Stimulated activated CD8-positive, alpha-beta memory T cell treated with anti-CD3 and anti-CD28 coated beads, Interleukin-15, amount 100 ng/mL, for 4 hours (primary cell): ENCODE measurements around the gene PTRHD1.
"Not testable (repeated sequence)": the region's sequence is repeated elsewhere in the genome, so short reads cannot be mapped to it uniquely, and the experiment has no call there.

Experiments used
- DNase-seq, 2 donors: peaks; one replicate each; pipeline ENCODE4 v3.0.0-alpha.2; 2020; ENCODE audit warnings: low read depth in 2 of 2

The PTRHD1 gene, protein sequence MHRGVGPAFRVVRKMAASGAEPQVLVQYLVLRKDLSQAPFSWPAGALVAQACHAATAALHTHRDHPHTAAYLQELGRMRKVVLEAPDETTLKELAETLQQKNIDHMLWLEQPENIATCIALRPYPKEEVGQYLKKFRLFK

DNA sequence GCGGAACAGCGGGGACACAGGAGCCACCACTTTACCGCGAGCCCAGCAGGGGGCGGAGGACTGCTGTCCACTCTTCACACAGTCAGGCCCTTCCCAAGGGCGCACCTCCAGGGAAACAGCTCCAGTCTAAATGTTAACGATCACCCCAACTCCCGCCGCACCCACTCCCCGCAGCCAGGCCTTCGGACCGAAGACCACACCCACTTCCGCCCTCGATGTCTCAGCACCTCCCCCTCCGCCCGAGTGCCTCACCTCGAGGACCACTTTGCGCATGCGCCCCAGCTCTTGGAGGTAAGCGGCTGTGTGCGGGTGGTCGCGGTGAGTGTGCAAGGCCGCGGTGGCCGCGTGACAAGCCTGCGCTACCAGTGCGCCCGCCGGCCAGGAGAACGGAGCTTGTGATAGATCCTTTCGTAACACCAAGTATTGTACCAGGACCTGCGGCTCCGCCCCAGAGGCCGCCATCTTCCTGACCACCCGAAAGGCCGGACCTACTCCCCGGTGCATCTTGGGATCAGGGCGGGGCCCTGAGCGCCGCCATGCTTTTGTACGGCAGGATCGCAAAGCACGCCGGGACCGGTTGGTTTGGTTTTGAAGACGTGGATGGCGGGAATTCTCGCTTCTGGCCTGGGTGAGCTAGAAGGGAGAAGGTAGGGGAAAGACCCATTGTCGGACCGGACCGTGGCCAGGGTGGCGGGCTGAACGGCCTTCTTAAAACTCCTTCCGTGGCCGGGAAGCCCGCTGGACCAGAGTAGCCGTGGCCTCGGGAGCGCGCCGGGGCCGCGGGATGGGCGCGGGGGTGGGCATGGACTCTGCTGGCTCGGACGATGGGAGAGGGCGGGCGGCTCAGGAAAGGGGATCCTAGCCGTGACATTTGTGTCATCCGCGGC lies at the start of gene PTRHD1, which contains the start of gene CENPO:
TSS of gene PTRHD1 (minus strand) at position 518 of the 887 bp plus-strand sequence. CDS start at position 504, 14 bp downstream.
TSS of gene CENPO (plus strand) at position 552 of the 887 bp plus-strand sequence. CDS start 495 bp downstream, outside the sequence.
- peak; percentile 91 for DNase-seq

GRCh38 chr2:24842081-24843050 lies 49.2 kb upstream of the PTRHD1 start:
- DNase-seq, result no peak

GRCh38 chr2:24840962-24841945 lies 48.1 kb upstream of the PTRHD1 start:
- no peak for DNase-seq

DNA sequence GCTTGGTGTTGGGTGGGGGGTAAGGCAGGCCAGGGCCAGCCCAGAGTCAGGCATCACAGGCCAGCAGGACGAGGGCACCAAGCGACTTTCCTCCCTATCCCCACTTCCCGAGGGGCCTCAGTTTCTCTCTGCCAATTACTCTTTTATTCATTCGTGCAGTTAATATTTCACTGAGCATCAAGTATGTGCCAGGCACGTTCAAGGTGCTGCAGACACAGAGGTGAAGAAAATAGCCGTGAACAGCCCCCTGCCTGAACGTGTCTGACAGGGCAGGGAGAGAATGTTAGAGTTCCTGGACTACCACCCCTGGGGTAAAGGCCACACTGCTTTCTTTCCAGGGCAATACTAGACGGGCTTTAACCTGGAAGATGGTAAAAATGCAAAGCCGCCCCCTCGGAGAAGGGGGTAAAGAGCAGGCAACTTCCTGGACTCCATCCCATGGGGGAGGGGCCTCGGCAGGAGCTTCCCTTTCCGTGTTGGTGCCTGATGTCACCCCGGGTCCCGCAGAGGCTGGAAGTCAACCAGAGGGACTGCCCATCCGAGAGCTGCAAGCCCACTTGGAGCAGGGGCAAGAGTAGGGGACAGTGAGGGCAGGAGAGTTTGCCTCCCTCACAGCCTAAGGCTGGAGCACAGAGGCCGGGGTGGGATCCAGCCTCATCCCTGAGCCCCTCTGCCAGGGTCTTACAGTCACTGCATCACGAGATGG lies 47.1 kb upstream of the PTRHD1 start:
- no peak for DNase-seq

DNA sequence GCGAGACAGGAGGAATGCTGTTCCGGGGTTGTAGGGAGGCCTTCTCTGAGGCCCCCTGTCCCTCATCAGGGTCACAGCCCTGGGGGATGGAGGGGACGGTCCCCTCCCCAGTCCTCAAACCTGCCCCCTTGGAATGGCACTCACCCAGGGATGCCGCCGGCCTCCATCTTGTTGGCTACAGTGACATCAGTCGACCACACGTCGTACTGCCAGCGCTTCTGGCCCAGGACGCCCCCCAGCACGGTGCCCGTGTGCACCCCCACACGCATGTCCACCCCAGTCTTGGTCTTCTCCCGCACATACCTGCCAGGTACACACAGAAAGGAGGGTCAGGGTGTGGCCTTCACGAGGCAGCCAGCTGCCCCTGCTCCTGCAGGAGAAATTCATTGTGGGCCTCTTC lies 46.5 kb upstream of the PTRHD1 start:
- DNase-seq, result no peak

GRCh38 chr2:24838541-24838940 lies 45.4 kb upstream of the PTRHD1 start:
- DNase-seq, result no peak

DNA sequence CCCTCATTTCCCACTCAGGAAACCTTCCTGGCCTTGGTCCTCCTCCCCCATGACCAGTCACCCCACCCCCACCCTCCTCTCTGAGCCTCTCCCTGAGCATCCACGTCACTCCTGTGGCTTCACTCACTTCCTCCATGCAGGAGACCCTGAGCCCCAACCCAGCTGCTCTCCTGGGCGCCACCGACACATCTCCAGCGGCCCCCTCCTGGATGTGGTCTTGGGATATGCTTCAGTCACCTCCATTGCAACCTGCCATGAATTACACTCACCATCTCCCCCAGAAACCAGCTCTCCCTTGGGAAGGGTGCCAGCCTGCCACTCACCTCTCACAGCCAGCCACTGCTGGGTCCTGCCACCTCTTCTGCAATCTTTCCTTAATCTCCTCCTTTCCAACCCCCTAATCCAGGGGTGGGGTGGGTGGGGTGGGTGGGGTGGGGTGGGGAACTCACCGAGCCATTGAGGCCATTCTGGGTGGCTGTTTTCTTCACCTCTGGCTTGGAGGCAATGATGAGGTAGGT lies 44.9 kb upstream of the PTRHD1 start:
- no peak for DNase-seq

DNA sequence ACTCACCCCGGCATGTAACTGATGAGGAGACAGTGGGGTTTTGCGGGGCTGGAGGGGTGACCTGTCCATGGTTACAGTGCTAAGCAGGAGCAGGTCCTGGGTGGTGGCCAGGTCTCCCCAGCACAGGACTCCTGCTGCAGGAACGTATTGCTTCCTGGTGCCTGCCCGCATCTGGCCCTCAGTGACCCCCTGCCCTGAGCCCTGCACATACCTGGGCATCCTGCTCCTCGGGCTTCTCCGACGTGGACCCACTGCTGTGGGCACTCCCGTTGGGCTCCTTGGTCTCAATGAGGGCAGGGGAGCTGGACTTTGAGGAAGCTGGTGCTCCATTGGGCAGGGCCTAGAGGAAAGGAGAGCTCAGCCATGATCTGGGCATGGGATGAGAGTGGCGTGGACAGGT lies 43.5 kb upstream of the PTRHD1 start:
- no peak for DNase-seq

GRCh38 chr2:24836206-24836605 lies 43.0 kb upstream of the PTRHD1 start:
- no peak for DNase-seq

DNA sequence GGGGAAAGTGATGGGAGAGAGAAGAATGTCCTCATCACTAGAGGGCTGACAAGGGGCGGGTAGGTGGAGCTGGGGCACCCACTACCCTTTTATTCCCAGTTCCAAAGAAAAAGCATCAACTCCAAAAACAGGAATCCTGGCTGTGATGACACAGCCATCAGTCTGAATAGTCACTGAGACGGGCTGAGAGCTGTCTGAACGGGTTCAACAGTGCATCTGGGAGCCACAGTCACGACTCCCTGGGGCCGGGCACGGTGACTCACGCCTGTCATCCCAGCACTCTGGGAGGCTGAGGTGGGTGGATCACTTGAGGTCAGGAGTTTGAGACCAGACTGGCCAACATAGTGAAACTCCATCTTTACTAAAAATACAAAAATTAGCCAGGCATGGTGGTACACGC lies 42.2 kb upstream of the PTRHD1 start:
- not testable (repeated sequence) for DNase-seq

DNA sequence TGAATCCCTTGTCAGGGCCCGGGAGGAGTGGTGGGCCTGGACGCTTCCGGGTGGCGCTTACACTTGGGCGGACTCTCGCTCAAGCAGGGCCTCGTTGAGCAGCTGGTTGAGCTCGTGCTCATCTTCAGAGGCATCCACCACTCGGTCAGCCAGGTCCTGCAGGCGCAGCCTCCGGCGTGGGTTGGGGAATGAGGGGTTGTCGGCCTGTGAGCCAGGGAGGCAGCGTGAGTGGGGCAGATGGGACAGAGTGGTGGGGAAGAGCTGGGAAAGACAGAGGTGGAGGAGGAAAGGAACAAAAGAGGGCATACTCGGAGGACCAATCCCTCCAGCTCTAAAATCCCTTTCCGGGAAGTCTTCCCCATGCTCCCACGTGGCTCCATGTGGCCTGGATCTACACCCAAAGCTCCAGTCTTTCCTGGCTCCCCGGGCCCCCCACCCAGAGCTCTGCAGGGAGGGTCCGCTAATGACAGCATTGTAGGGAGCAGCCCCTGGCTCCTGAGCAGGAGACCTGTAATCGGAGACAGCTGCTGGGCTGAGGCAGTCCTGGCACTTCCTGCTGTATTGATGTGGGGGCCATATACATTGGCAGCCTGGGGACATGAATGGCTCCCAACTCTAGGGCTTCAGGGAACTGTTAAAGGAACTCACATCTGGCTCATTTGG lies 41.7 kb upstream of the PTRHD1 start:
- no peak for DNase-seq

- DNase-seq, result no peak
Measured at GRCh38 chr2:24833821-24834732, 40.9 kb upstream of the PTRHD1 start.

DNA sequence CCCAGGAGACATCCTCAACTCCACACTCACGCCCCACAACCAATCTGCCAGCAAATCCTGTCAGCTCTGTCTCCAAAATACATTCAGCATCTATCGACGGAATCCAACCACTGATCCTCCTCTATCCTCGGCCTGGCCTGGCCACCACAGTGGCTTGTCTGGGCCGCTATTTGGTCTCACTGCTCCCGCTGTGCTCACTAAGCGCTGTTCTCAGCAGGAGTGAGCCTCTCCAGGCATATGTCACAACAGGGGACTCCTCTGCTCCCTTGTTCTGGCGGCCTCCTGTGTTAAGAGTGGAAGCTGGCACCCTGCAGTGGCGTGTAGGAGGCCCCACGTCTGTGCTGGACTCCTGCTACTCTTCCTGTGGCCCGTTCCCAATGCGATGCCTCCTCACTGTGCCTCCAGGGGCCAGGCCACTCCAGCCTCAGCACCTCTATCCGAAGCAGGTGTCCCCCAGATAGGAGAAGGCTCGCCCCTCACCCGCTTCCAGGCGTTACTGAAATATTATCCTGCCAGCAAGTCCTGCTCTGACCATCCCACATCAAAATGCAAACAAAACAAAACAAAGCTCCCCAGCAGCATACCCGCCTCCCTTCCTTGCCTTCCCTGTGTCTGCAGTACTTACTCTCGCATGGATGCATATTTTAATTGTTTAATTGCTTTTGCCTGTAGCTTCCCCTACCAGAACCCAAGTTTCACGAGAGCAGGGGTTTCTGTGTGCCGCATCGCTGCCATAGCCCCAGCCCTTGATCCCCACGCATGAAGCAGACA lies 39.9 kb upstream of the PTRHD1 start:
- DNase-seq, result no peak

DNA sequence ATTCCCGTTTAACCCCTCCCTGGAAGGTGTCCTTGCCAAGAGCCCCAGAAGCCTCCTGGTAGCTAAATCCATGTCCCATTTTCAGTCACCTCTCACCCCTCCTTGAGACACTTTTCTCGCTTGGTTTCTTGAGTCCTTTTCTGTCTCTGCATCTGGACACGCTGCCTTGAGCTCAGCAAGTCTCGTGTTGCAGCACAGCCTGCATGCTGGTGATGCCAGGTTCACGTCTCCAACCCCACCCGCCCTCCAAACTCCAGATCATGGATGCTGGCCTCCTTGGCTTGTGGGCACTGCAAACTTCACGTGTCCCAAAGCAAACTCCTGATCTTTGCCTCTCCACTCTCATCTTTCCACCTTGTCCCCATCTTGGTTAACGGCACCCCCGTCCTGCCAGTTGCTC lies 39.3 kb upstream of the PTRHD1 start:
- DNase-seq, result no peak

- no peak for DNase-seq
Measured at GRCh38 chr2:24832073-24832461, 38.9 kb upstream of the PTRHD1 start.

GRCh38 chr2:24831221-24832072 lies 38.3 kb upstream of the PTRHD1 start:
- DNase-seq, result no peak

- DNase-seq, result no peak
Measured at GRCh38 chr2:24830786-24831185, 37.6 kb upstream of the PTRHD1 start.
